ENCODE measurements around the gene IL17RA. TPM values are rescaled to one million over a fixed set of nuclear protein-coding genes. Genes with fewer than 3 reads are reported as not detected.

IL17RA gene
- total RNA-seq, 6 donors from 2014 or later = 22.6 to 58.9 (median 35.9) TPM

DNA sequence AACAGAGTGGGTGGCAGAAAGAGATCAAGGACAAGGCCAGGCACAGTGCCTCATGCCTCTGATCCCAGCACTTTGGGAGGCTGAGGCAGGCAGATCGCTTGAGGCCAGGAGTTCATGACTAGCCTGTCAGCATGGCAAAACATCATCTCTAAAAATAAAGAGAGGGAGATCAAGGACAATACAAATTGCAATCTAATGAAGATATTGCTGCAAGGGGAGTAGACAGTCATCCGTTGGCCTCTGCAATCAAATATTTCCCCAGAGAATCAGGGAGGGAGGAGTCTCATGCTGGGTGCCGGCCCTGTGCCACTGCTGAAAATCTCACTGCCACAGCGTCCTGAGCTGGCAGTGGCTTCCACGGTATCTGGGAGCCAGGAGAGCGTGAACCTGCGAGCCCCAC is 19.4 kb upstream of the IL17RA start:
- H3K27ac ChIP-seq = peak overlapping the region in 2 of 4 donors; percentile 76 to 84
- H3K4me3 ChIP-seq = no peak overlapping the region
- peaks cover 22 to 28% (median 25%) of the 10 kb centered on the region in 4 donors for H3K4me1 ChIP-seq
- no peaks in the 10 kb centered on the region for H3K9me3 ChIP-seq
- H3K27me3 ChIP-seq = no peaks in the 10 kb centered on the region
- no peaks in the 10 kb centered on the region for H3K36me3 ChIP-seq
- WGBS, 2 donors = 69 to 82% methylated on average over 2 to 7 of the region's 7 CpGs
- DNase-seq = no peak
- no peak for ATAC-seq (ENCODE audit: low FRiP score in 2 of 2)
- TF ChIP-seq POLR2AphosphoS5 (IDR thresholded peaks at IDR 0.05) (no peak), POLR2A (IDR thresholded peaks at IDR 0.05) (no peak), EP300 (IDR thresholded peaks at IDR 0.05) (no peak)
- TF ChIP-seq, protein P1, sequence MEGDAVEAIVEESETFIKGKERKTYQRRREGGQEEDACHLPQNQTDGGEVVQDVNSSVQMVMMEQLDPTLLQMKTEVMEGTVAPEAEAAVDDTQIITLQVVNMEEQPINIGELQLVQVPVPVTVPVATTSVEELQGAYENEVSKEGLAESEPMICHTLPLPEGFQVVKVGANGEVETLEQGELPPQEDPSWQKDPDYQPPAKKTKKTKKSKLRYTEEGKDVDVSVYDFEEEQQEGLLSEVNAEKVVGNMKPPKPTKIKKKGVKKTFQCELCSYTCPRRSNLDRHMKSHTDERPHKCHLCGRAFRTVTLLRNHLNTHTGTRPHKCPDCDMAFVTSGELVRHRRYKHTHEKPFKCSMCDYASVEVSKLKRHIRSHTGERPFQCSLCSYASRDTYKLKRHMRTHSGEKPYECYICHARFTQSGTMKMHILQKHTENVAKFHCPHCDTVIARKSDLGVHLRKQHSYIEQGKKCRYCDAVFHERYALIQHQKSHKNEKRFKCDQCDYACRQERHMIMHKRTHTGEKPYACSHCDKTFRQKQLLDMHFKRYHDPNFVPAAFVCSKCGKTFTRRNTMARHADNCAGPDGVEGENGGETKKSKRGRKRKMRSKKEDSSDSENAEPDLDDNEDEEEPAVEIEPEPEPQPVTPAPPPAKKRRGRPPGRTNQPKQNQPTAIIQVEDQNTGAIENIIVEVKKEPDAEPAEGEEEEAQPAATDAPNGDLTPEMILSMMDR (IDR thresholded peaks at IDR 0.05) = no peak

DNA sequence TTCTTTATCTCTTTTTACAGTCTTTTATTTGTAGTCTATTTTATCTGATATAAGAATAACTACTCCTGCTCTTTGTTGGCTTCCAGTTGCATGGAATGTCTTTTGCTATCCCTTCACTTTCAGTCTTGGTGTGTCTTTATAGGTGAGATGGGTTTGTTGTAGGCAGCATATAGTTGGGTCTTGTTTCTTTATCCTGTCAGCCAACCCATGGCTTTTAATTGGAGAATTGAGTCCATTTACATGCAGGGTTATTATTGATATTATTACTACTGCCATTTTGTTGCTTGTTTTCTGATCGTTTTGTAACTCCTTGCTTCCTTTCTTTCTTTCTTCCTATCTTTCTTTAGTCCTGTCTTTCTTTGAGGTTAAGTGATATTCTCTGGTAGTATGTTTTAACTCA is 11.9 kb upstream of the IL17RA start:
- DNase-seq (no peak), ATAC-seq (ENCODE audit: low FRiP score in 2 of 2) (no peak)
- H3K36me3 ChIP-seq = no peaks in the 10 kb centered on the region
- H3K27me3 ChIP-seq = no peaks in the 10 kb centered on the region
- no peaks in the 10 kb centered on the region for H3K9me3 ChIP-seq
- TF ChIP-seq POLR2AphosphoS5 (IDR thresholded peaks at IDR 0.05) (no peak), EP300 (IDR thresholded peaks at IDR 0.05) (no peak), POLR2A (IDR thresholded peaks at IDR 0.05) (no peak)
- TF ChIP-seq, protein P1 (IDR thresholded peaks at IDR 0.05) = no peak
- H3K27ac ChIP-seq = no peak overlapping the region
- 79 to 86% methylated on average over 1 of the region's 1 CpG for WGBS, 2 donors
- H3K4me1 ChIP-seq = peaks cover 0 to 12% (median 4%) of the 10 kb centered on the region in 4 donors
- no peak overlapping the region for H3K4me3 ChIP-seq

DNA sequence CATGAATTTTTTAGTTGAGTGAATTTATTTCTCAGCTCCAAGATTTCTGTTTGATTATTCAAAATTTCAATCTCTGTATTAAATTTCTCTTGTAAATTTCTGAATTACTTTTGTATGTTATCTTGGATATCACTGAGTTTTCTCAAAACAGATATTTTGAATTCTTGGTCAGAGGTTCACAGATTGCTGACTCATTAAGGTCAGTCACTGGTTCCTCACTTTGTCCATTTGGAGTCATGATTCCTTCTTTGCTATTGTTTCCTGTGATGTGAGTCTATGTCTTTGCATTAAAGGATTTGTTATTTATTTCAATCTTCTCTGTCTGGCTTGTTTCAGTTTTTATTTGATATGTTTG is 10.2 kb upstream of the IL17RA start:
- H3K4me1 ChIP-seq = peaks cover 0 to 12% (median 4%) of the 10 kb centered on the region in 4 donors
- TF ChIP-seq POLR2A (IDR thresholded peaks at IDR 0.05) (no peak), EP300 (IDR thresholded peaks at IDR 0.05) (no peak), POLR2AphosphoS5 (IDR thresholded peaks at IDR 0.05) (no peak)
- TF ChIP-seq, protein P1 (IDR thresholded peaks at IDR 0.05) = no peak
- no peak for ATAC-seq (ENCODE audit: low FRiP score in 2 of 2)

DNA sequence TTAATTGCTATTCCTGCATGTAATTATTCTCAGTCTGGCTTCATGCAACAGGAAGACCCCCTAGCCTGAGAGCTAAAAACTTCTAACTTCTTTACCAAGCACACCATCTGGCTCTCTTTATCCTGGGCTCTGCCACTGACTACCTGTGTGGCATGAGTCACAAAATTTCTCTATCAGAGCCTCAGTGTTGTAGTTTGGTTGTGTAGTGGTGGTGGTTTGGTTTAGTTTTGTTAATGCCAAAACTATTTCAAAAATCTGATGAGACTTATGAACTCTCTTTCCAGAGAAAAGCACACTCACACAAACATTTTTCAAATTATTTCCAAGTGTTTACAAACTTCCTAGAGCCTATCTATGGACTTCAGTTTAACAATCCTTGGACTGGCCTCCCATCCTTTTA is 7.5 kb upstream of the IL17RA start:
- TF ChIP-seq POLR2AphosphoS5 (IDR thresholded peaks at IDR 0.05) = no peak
- TF ChIP-seq, protein P1 (IDR thresholded peaks at IDR 0.05) = no peak
- no peak for TF ChIP-seq POLR2A (IDR thresholded peaks at IDR 0.05)
- no peak for TF ChIP-seq EP300 (IDR thresholded peaks at IDR 0.05)
- no peaks in the 10 kb centered on the region for H3K36me3 ChIP-seq
- H3K27me3 ChIP-seq = no peaks in the 10 kb centered on the region
- ATAC-seq (ENCODE audit: low FRiP score in 2 of 2) (no peak), DNase-seq (no peak)
- no peaks in the 10 kb centered on the region for H3K9me3 ChIP-seq
- H3K4me3 ChIP-seq = no peak overlapping the region
- H3K27ac ChIP-seq = no peak overlapping the region
- peaks cover 0 to 12% (median 4%) of the 10 kb centered on the region in 4 donors for H3K4me1 ChIP-seq

More for the DNA sequence above, 10.2 kb upstream of the IL17RA start:
- Histone ChIP-seq H3K36me3 (no peaks in the 10 kb centered on the region), H3K9me3 (no peaks in the 10 kb centered on the region), H3K27ac (no peak overlapping the region), H3K4me3 (no peak overlapping the region), H3K27me3 (no peaks in the 10 kb centered on the region)
- DNase-seq = no peak

DNA sequence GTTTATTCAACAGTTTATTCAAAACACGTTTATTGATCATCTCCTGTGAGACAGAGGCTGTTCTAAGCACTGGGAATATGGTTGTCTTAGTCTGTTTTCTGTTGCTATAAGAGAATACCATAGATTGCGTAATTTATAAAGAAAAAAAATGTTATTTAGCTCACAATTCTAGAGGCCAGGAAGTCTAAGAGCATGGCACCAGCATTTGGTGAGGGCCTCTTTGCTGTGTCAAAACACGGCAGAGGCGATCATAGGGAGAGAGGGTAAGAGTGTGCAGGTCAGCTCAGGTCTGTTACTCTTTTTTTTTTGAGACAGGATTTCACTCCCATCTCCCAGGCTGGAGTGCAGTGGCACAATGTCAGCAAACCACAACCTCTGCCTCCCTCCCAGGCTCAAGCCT is 5.2 kb upstream of the IL17RA start:
- no peak overlapping the region for H3K4me3 ChIP-seq
- WGBS, 2 donors = 64 to 67% methylated on average over 4 of the region's 4 CpGs
- TF ChIP-seq POLR2A (IDR thresholded peaks at IDR 0.05) = no peak
- no peak for TF ChIP-seq POLR2AphosphoS5 (IDR thresholded peaks at IDR 0.05)
- TF ChIP-seq, protein P1 (IDR thresholded peaks at IDR 0.05) = no peak
- TF ChIP-seq EP300 (IDR thresholded peaks at IDR 0.05) = no peak

More for the DNA sequence above, 5.2 kb upstream of the IL17RA start:
- Histone ChIP-seq H3K27ac (no peak overlapping the region), H3K36me3 (no peaks in the 10 kb centered on the region), H3K27me3 (no peaks in the 10 kb centered on the region), H3K4me1 (peaks cover 6 to 20% (median 10%) of the 10 kb centered on the region in 4 donors), H3K9me3 (no peaks in the 10 kb centered on the region)
- no peak for ATAC-seq (ENCODE audit: low FRiP score in 2 of 2)
- no peak for DNase-seq

All from upper lobe of left lung (tissue), 6 donors.